Measurements from ENCODE around the gene ADAMTSL2. TPM values are rescaled to one million over a fixed set of nuclear protein-coding genes. Genes with fewer than 3 reads are reported as not detected.

ADAMTSL2 gene
- total RNA-seq, 4 donors from 2014 or later = 0.64 to 2.4 (median 1.5) TPM

DNA sequence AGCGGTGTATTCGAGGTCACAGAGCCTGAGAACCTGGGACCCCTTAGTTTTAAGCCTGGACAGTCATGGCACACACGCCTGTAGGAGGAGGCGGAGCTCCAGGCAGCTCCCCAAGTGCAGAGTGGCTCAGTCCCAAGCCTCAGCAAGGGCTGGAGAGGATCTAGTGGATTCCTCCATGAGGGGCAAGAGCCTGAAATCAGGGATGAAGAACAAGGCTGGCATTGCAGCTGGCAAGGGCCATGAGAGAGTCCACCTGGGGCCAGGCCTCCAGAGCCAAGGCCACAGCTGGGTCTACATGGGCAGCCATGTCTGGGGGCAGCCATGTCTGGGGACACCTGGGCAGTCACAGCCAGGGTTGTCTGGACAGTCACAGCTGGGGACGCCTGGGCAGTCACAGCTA lies 21.9 kb downstream of the ADAMTSL2 start:
- Histone ChIP-seq H3K4me1 (peaks cover 0 to 10% (median 3%) of the 10 kb centered on the region in 4 donors), H3K27ac (no peak overlapping the region), H3K9me3 (no peaks in the 10 kb centered on the region), H3K4me3 (no peak overlapping the region), H3K36me3 (no peaks in the 10 kb centered on the region), H3K27me3 (no peaks in the 10 kb centered on the region)
- in situ Hi-C loops (cut with MboI; ENCODE audit: low pct_ligation_motif_present in 1 of 4, low pct_unique_long_range_greater_than_20kb in 1 of 4, low sequenced_read_pairs in 3 of 4) (no loop called here), intact Hi-C loops (cut with DNase I; ENCODE audit: low total_unique reads) (no loop called here)
- no peak for DNase-seq
- TF ChIP-seq POLR2A (IDR thresholded peaks at IDR 0.05) = no peak
- TF ChIP-seq EP300 (IDR thresholded peaks at IDR 0.05; ENCODE audit: low read depth) = no peak
- no peak for TF ChIP-seq CTCF (IDR thresholded peaks at IDR 0.05)
- no peak for TF ChIP-seq POLR2AphosphoS5 (IDR thresholded peaks at IDR 0.05)
- WGBS, 2 donors (ENCODE audit: low coverage in 1 of 2) = 84% methylated on average over 5 of the region's 5 CpGs; no CpG with 5 or more reads in 1 of the 2 donors

DNA sequence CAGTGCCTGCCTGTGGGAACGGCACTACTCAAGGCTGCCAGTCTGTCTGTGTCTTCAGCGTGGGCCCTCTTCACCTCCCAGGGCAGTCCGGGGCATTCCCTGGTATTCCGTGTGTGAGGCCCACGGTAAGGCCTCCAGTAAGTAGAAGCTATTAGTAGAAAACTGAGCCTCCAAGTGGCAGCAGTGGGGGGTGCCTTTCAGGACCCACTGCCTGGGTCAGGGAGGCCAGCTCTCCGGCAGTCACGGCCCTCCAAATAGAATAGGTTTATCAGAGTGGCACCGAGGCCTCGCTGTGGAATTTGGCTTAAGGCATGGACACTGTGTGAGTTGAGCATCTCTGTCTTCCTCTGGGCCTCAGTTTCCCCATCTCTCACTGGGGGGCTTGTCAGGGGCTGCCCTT lies 23.1 kb downstream of the ADAMTSL2 start:
- no peak for TF ChIP-seq POLR2A (IDR thresholded peaks at IDR 0.05)
- no peak for TF ChIP-seq EP300 (IDR thresholded peaks at IDR 0.05; ENCODE audit: low read depth)
- no peak for TF ChIP-seq POLR2AphosphoS5 (IDR thresholded peaks at IDR 0.05)
- TF ChIP-seq CTCF (IDR thresholded peaks at IDR 0.05) = no peak
- in situ Hi-C loops (cut with MboI; ENCODE audit: low pct_ligation_motif_present in 1 of 4, low pct_unique_long_range_greater_than_20kb in 1 of 4, low sequenced_read_pairs in 3 of 4) (no loop called here), intact Hi-C loops (cut with DNase I; ENCODE audit: low total_unique reads) (no loop called here)
- DNase-seq = no peak
- WGBS, 2 donors (ENCODE audit: low coverage in 1 of 2) = 93% methylated on average over 9 of the region's 9 CpGs; no CpG with 5 or more reads in 1 of the 2 donors
- H3K36me3 ChIP-seq = no peaks in the 10 kb centered on the region
- H3K9me3 ChIP-seq = no peaks in the 10 kb centered on the region
- no peak overlapping the region for H3K4me3 ChIP-seq
- H3K4me1 ChIP-seq = peaks cover 0 to 10% (median 3%) of the 10 kb centered on the region in 4 donors
- peak overlapping the region in 2 of 4 donors; percentile 46 to 57 for H3K27ac ChIP-seq
- no peaks in the 10 kb centered on the region for H3K27me3 ChIP-seq

- peak overlapping the region in 2 of 4 donors; percentile 46 to 57 for H3K27ac ChIP-seq
- no peaks in the 10 kb centered on the region for H3K36me3 ChIP-seq
- H3K27me3 ChIP-seq = no peaks in the 10 kb centered on the region
- H3K4me1 ChIP-seq = peaks cover 6 to 17% (median 9%) of the 10 kb centered on the region in 4 donors
- intact Hi-C loops (cut with DNase I; ENCODE audit: low total_unique reads) = no loop called here
- TF ChIP-seq EP300 (IDR thresholded peaks at IDR 0.05; ENCODE audit: low read depth) (no peak), CTCF (IDR thresholded peaks at IDR 0.05) (no peak), POLR2AphosphoS5 (IDR thresholded peaks at IDR 0.05) (no peak), POLR2A (IDR thresholded peaks at IDR 0.05) (no peak)
- no peaks in the 10 kb centered on the region for H3K9me3 ChIP-seq
- DNase-seq = no peak
- in situ Hi-C loops (cut with MboI; ENCODE audit: low pct_ligation_motif_present in 1 of 4, low pct_unique_long_range_greater_than_20kb in 1 of 4, low sequenced_read_pairs in 3 of 4) = no loop called here
- H3K4me3 ChIP-seq = no peak overlapping the region
- 38 to 62% methylated on average over 3 to 30 of the region's 31 CpGs for WGBS, 2 donors (ENCODE audit: low coverage in 1 of 2)
These were observed 24.0 kb downstream of the ADAMTSL2 start for GRCh38 chr9:133558191-133559126.

DNA sequence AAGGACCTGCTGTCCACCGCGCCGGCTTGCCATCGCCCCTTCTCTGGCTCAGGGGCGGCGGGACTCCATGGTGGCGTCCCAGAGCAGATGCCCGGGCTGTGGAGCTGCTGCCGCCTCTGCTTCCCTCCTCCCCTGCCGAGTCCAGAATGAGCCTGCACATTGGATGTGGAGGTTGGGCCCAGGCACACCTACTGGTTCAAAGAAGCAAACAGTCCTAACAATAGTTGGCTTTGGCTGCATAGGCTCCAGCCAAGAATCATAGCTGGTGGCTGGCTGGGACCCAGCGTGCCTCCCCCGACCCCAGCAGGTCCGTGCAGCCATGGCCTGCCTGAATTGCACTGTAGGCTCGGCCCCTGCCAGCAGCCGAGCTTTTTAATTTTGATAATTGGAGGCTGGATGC lies 25.8 kb downstream of the ADAMTSL2 start:
- H3K27ac ChIP-seq = no peak overlapping the region
- no peak for TF ChIP-seq POLR2AphosphoS5 (IDR thresholded peaks at IDR 0.05)
- no peak for TF ChIP-seq EP300 (IDR thresholded peaks at IDR 0.05; ENCODE audit: low read depth)
- no peak for TF ChIP-seq POLR2A (IDR thresholded peaks at IDR 0.05)
- no peak for TF ChIP-seq CTCF (IDR thresholded peaks at IDR 0.05)
- 78% methylated on average over 15 of the region's 15 CpGs; no CpG with 5 or more reads in 1 of the 2 donors for WGBS, 2 donors (ENCODE audit: low coverage in 1 of 2)
- H3K4me3 ChIP-seq = no peak overlapping the region
- H3K36me3 ChIP-seq = no peaks in the 10 kb centered on the region
- H3K9me3 ChIP-seq = no peaks in the 10 kb centered on the region
- in situ Hi-C loops (cut with MboI; ENCODE audit: low pct_ligation_motif_present in 1 of 4, low pct_unique_long_range_greater_than_20kb in 1 of 4, low sequenced_read_pairs in 3 of 4) = no loop called here
- H3K27me3 ChIP-seq = no peaks in the 10 kb centered on the region
- DNase-seq = no peak
- intact Hi-C loops (cut with DNase I; ENCODE audit: low total_unique reads) = no loop called here
- peaks cover 7 to 25% (median 10%) of the 10 kb centered on the region in 4 donors for H3K4me1 ChIP-seq
